GM18526 (cell line): ENCODE results near the gene LIN28A.

Source experiments
- POLR2A ChIP-seq: IDR thresholded peaks from 3 replicates; pipeline ENCODE4 v1.6.1; 2011; ENCODE audit not compliant: insufficient read length; ENCODE audit errors: extremely low read depth

The LIN28A gene

GRCh38 chr1:26376050-26376449 is 34.6 kb upstream of the LIN28A start:
- TF ChIP-seq POLR2A, result no peak

GRCh38 chr1:26378088-26378878 is 32.3 kb upstream of the LIN28A start:
- no peak for TF ChIP-seq POLR2A

GRCh38 chr1:26378879-26379251 is 31.8 kb upstream of the LIN28A start:
- TF ChIP-seq POLR2A, result no peak

GRCh38 chr1:26384076-26384475 is 26.5 kb upstream of the LIN28A start:
- no peak for TF ChIP-seq POLR2A

- no peak for TF ChIP-seq POLR2A
These were observed 23.2 kb upstream of the LIN28A start for GRCh38 chr1:26387447-26387846.

GRCh38 chr1:26388791-26389445 is 21.7 kb upstream of the LIN28A start:
- no peak for TF ChIP-seq POLR2A

GRCh38 chr1:26389604-26390247 is 20.9 kb upstream of the LIN28A start:
- TF ChIP-seq POLR2A, result no peak

- no peak for TF ChIP-seq POLR2A
These were observed 19.2 kb upstream of the LIN28A start for GRCh38 chr1:26391450-26391849.

- TF ChIP-seq POLR2A, result no peak
These were observed 14.9 kb upstream of the LIN28A start for GRCh38 chr1:26395754-26396153.

- TF ChIP-seq POLR2A, result no peak
These were observed 11.6 kb upstream of the LIN28A start for GRCh38 chr1:26399034-26399433.

- TF ChIP-seq POLR2A, result no peak
These were observed 8.7 kb upstream of the LIN28A start for GRCh38 chr1:26401891-26402290.

- TF ChIP-seq POLR2A, result no peak
These were observed 7.0 kb upstream of the LIN28A start for GRCh38 chr1:26403656-26404055.

- no peak for TF ChIP-seq POLR2A
These were observed 6.0 kb upstream of the LIN28A start for GRCh38 chr1:26404641-26405040.

GRCh38 chr1:26405281-26405915 is 5.2 kb upstream of the LIN28A start:
- no peak for TF ChIP-seq POLR2A

GRCh38 chr1:26408604-26409003 is 2.0 kb upstream of the LIN28A start:
- TF ChIP-seq POLR2A, result no peak
